Lung (tissue), 12 donors: ENCODE results near the gene IQGAP3. TPM values are rescaled to one million over a fixed set of nuclear protein-coding genes. Genes with fewer than 3 reads are reported as not detected.

Experiments used
- ATAC-seq: fragments of 200-7000 bp; cut with Tn5 transposase; one replicate; pipeline ENCODE4 v1.9.1; 2020; ENCODE audit warnings: moderate number of reproducible peaks; ENCODE audit not compliant: insufficient read depth, low FRiP score
- DNase-seq, 3 donors: peaks; one replicate each; pipeline ENCODE4 v3.0.0-alpha.2; 2013 to 2017
- H3K27ac ChIP-seq, 2 donors: one replicate each; pipeline ENCODE4 v1.5.1; 2013; ENCODE audit warnings: mild to moderate bottlenecking in 2 of 2, moderate library complexity in 2 of 2, control low read depth in 1 of 2, inconsistent platforms in 1 of 2, low read depth in 1 of 2, low read length in 1 of 2
- H3K27me3 ChIP-seq, 3 donors: one replicate each; pipeline ENCODE4 v1.5.1; 2013; ENCODE audit warnings: low read length in 2 of 3; ENCODE audit not compliant: control insufficient read depth in 3 of 3, insufficient read depth in 3 of 3
- H3K36me3 ChIP-seq, 4 donors: one replicate each; pipeline ENCODE4 v1.5.1; 2013; ENCODE audit warnings: low read length in 4 of 4, mild to moderate bottlenecking in 1 of 4, moderate library complexity in 1 of 4; ENCODE audit not compliant: control insufficient read depth in 4 of 4, insufficient read depth in 4 of 4
- H3K4me1 ChIP-seq, 5 donors: one replicate each; pipeline ENCODE4 v1.5.1; 2013; ENCODE audit warnings: low read length in 5 of 5, mild to moderate bottlenecking in 2 of 5, moderate library complexity in 1 of 5; ENCODE audit not compliant: control insufficient read depth in 5 of 5, insufficient read depth in 5 of 5
- H3K4me3 ChIP-seq: one replicate; pipeline ENCODE4 v1.5.1; 2013; ENCODE audit warnings: mild to moderate bottlenecking, control low read depth, moderate library complexity
- H3K9ac ChIP-seq, 2 donors: one replicate each; pipeline ENCODE4 v1.5.1; 2013; ENCODE audit warnings: low read length in 2 of 2, control low read depth in 1 of 2; ENCODE audit not compliant: insufficient read depth in 1 of 2
- H3K9me3 ChIP-seq, 4 donors: one replicate each; pipeline ENCODE4 v1.5.1; 2013; ENCODE audit warnings: low read length in 3 of 4, mild to moderate bottlenecking in 1 of 4, moderate library complexity in 1 of 4; ENCODE audit not compliant: control insufficient read depth in 4 of 4, insufficient read depth in 3 of 4
- WGBS, 2 donors: extraction: QIAGEN DNeasy Blood & Tissue Kit; methylation state at CpG; one replicate each; pipeline ENCODE4 v1.1.7; 2013; 5-methylcytosine and 5-hydroxymethylcytosine counted together
- polyA plus RNA-seq, 2 donors: library from polyadenylated mRNA; stranded (reverse); fragments of 200-250 nt; gene quantifications; one replicate each; pipeline ENCODE4 v1.2.1, GENCODE V29; 2013
- total RNA-seq, 2 donors: library from RNA; depleted of rRNA in 1 of 2; stranded (reverse); fragments of >200 nt in 1 of 2; gene quantifications; one replicate each; pipeline ENCODE4 v1.2.1, GENCODE V29; 2014 to 2021
- TF ChIP-seq, protein P1 (sequence below): IDR thresholded peaks from 2 replicates; pipeline ENCODE4 v1.5.1; 2012; ENCODE audit warnings: mild to moderate bottlenecking; ENCODE audit errors: control extremely low read depth, extremely low read depth
- donor health status: control.
- donor health status: control.
- donor health status: Bipolar disorder and iron deficiency.
- donor health status: healthy.
- donor health status: DM: yes; HTN: yes; CAD: no.

Gene IQGAP3
- total and polyA plus RNA-seq, 4 donors = 0.42 to 3.4 (median 1.2) TPM

DNA sequence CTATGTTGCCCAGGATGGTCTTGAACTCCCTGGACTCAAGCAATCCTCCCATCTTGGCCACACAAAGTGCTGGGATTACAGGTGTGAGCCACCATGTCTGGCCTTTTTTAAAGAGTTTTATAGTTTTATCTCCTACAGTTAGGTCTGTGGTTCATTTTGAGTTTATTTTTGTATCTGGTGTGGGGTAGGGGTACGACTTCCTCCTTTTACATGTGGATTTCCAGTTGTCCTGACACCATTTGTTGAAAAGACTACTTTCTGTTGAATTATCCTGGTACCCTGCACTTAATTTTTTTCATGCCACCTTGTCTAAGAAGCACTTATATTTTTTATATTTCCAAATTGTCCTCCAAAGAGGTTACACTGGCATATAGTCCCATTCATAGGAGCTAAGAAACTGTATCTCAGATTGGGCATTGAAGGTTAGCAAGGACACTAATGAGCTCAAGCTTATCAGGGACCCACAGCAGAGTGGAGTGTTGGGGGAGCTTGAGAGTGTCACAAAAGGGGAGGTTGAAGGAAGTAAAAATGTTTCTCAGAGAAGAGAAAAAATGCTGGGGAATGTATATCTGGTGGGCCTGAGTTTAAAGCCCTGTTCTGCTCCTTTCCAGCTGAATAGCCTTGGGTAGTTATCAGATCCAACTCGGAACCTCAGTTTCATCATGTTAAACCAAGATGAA lies 48.4 kb downstream of the IQGAP3 start:
- H3K9me3 ChIP-seq = no peaks in the 10 kb centered on the region
- H3K4me3 ChIP-seq = no peak overlapping the region
- H3K36me3 ChIP-seq = peaks cover 0 to 13% (median 0%) of the 10 kb centered on the region in 4 donors
- no peak overlapping the region for H3K9ac ChIP-seq
- DNase-seq (no peak), ATAC-seq (no peak)
- H3K27ac ChIP-seq = no peak overlapping the region
- no peaks in the 10 kb centered on the region for H3K27me3 ChIP-seq
- peaks cover 0 to 4% (median 0%) of the 10 kb centered on the region in 5 donors for H3K4me1 ChIP-seq
- WGBS, 2 donors = 27 to 77% methylated on average over 2 of the region's 2 CpGs
- TF ChIP-seq, protein P1, sequence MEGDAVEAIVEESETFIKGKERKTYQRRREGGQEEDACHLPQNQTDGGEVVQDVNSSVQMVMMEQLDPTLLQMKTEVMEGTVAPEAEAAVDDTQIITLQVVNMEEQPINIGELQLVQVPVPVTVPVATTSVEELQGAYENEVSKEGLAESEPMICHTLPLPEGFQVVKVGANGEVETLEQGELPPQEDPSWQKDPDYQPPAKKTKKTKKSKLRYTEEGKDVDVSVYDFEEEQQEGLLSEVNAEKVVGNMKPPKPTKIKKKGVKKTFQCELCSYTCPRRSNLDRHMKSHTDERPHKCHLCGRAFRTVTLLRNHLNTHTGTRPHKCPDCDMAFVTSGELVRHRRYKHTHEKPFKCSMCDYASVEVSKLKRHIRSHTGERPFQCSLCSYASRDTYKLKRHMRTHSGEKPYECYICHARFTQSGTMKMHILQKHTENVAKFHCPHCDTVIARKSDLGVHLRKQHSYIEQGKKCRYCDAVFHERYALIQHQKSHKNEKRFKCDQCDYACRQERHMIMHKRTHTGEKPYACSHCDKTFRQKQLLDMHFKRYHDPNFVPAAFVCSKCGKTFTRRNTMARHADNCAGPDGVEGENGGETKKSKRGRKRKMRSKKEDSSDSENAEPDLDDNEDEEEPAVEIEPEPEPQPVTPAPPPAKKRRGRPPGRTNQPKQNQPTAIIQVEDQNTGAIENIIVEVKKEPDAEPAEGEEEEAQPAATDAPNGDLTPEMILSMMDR = no peak

DNA sequence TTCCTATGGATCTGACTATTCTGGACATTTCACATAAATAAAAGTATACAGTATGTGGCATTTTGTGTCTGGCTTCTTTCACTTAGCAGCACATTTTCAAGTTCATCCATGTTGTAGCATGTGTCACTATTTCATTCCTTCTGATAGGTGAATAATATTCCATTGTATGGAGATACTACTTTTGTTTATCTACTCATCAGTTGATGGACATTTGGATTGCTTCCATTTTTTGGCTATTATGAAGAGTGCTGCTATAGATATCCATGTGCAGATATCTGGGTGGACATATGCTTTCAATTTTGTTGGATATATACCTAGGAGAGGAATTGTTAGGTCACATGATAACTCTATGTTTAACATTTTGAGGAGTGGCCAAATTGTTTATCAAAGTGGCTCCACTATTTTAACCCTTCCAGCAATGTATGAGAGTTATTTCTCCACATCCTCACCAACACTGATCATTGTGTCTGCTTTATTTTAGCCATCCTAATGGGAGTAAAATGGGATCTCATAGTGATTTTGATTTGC lies 49.9 kb downstream of the IQGAP3 start:
- H3K4me1 ChIP-seq = peaks cover 0 to 2% (median 0%) of the 10 kb centered on the region in 5 donors
- no peak overlapping the region for H3K27ac ChIP-seq
- ATAC-seq = no peak
- no peaks in the 10 kb centered on the region for H3K9me3 ChIP-seq
- H3K9ac ChIP-seq = no peak overlapping the region
- DNase-seq = no peak
- peaks cover 0 to 8% (median 0%) of the 10 kb centered on the region in 4 donors for H3K36me3 ChIP-seq
- H3K27me3 ChIP-seq = no peaks in the 10 kb centered on the region
- H3K4me3 ChIP-seq = no peak overlapping the region
- TF ChIP-seq, protein P1 = no peak

DNA sequence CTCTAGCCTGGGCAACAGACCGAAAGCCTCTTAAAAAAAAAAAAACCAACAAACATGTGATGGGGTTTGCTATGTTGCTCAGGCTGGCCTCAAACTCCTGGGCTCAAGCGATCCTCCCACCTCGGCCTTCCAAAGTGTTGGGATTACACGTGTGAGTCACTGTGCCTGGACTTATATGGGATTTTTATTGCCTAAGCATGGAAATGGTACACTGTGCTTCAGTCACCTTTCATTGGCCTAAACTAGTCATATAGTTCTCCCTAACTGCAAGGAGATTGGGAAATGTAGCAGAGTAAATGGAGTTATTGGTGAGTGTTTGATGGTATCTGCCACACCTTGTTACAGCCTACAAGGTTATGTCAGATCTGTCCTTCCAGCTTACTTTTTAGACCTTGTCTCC lies 54.6 kb downstream of the IQGAP3 start:
- no peak for DNase-seq
- TF ChIP-seq, protein P1 = no peak
- Histone ChIP-seq H3K36me3 (no peaks in the 10 kb centered on the region), H3K4me3 (no peak overlapping the region), H3K4me1 (peaks cover 0 to 4% (median 1%) of the 10 kb centered on the region in 5 donors), H3K27ac (no peak overlapping the region), H3K9me3 (no peaks in the 10 kb centered on the region), H3K9ac (no peak overlapping the region), H3K27me3 (no peaks in the 10 kb centered on the region)
- 74 to 97% methylated on average over 4 of the region's 4 CpGs for WGBS, 2 donors
- no peak for ATAC-seq

DNA sequence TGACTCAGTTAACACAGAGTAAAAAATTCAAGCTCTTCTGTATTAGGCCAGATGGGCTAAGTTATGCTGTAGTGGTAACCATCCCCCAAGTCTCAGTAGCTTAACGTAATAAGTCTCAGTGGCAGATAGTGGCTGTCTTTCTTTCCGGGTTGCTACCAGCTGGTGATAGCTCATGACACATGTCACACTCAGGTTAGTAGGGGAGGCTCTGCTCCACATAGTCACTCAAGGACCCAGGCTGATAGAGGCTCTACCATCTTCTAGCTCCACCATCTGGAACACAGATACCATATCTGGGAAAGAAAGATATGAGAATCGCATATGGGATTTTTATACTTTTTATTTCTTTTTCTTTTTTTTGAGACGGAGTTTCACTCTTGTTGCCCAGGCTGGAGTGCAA lies 55.5 kb downstream of the IQGAP3 start:
- ATAC-seq (no peak), DNase-seq (no peak)
- no peak overlapping the region for H3K4me3 ChIP-seq
- peaks cover 0 to 6% (median 2%) of the 10 kb centered on the region in 5 donors for H3K4me1 ChIP-seq
- no peaks in the 10 kb centered on the region for H3K36me3 ChIP-seq
- WGBS, 2 donors = 95 to 96% methylated on average over 4 of the region's 4 CpGs
- no peaks in the 10 kb centered on the region for H3K27me3 ChIP-seq
- no peak overlapping the region for H3K27ac ChIP-seq
- H3K9ac ChIP-seq = no peak overlapping the region
- no peaks in the 10 kb centered on the region for H3K9me3 ChIP-seq
- TF ChIP-seq, protein P1 = no peak
